ENCODE data around the gene SPINT3.
"Not testable (repeated sequence)": the region's sequence is repeated elsewhere in the genome, so short reads cannot be mapped to it uniquely, and the experiment has no call there.

Gene SPINT3

DNA sequence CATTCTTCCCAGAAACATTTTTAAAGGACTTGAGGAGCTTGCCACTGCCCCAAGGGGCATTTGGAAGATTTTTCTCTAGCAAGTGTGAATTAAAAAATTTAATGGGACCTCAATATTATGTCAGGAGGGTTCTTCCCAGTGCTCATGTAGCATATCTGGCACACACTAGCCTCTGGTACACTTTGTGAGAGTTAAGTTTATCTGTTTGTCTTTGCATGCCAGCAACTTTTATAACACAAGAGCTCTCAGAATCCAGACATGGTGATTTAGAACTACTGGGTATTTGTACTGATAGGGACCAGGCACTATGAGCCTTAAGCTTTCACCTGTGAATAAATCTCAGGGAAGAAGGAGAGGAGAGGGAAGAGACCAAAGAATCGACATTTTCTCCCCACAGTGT is 12.9 kb downstream of the SPINT3 start:
- DNase-seq (ENCODE audit: low spot score) = no peak

DNA sequence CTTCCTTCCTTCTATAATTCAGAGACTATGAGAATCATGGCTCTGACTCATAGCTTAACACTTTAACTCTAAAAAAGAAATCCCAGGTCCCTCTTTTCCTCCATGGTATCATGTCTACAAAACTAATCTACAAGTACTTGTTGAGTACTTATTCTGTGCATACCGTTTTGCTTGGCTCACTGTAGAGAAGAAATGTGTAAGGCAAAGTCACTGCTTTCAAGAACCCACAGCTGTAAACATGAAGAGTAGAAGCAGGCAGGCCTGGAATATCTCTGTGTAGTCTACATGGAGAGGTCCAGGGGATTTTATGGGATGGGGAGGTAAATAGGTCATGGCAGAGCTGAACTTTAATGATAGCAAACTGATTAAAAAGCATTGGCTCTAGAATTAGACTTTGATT is 13.8 kb downstream of the SPINT3 start:
- DNase-seq (ENCODE audit: low spot score) = no peak

DNA sequence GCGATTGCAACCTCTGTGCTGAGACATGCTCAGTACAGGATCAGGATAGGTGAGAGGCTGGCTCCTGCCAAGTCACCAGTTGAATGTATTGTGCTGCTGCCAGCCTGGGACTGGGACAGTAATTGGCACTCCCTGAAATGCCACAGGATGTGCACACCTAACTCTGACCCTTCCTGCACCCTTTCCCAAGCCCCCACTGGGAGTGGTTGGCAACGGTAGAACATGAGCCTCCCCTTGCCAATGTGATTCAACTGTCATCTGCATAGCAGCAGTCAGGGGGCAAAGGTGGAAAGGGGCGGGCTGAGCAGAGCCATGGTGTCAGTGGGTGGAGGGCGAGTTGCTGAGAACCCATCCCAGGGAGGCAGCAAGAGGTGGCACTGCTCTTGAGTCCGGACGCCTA is 15.4 kb downstream of the SPINT3 start:
- DNase-seq (ENCODE audit: low spot score) = no peak

DNA sequence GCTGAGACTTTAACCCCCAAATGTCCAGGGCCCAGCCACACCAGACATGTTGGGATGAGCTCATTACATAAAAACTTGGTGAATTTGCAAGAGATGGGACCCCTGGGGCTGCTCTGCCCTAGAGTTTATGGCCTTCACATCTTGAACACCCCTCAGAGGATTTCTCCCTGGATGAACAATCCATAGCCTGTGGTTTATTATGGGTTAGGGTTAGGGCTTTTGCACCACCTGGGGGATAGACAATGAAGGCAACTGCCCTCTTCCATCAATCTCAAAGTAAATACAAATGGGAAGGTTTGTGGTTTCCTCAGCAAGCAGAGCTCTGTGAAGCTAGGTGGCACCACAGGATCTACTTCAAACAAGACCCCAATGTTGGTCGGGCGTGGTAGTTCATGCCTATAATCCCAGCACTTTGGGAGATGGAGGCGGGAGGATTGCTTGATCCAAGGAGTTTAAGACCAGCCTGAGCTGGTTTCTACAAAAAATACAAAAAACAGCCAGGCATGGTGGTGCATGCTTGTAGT is 17.4 kb downstream of the SPINT3 start:
- DNase-seq (ENCODE audit: low spot score) = no peak

DNA sequence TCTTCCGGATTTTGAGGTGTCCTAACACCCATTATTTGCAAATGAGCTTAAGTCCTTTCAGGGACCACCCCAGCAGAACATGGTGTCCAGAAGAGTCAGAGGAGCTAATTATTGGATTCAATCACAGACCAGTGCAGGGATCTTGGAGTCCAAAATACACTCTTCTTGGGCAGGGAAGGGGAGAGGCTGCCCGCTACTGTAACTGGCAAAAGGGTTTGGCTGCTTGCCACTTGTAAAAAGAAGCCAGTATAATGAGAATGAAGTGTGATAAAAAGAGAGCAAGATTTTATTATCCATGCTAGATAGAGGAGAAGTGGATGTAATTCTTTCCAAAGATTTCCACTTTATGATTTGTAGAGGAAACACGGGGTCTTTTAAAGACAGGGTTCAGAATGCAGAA is 19.3 kb downstream of the SPINT3 start:
- no peak for DNase-seq (ENCODE audit: low spot score)

DNA sequence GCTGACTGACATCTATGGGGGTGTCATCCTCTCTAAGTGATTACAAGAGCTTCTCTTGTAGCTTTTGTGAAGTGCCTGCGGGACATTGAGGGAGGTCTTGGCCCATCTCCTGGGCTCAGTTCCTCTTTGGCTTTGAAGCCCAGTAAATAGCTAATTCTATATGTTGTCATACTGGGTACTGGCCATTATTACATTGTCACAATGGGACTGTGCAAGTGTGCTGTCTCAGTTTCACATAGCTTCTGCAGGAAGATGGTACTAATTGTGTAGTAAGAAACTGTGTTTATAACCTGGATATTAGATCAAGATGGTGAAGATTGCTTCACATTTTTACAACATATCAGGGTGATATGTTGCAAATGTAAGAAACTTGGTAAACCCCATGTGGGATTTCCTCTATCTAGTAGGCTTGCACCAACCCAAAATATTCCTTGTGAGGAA is 19.9 kb downstream of the SPINT3 start:
- DNase-seq (ENCODE audit: low spot score) = no peak

DNA sequence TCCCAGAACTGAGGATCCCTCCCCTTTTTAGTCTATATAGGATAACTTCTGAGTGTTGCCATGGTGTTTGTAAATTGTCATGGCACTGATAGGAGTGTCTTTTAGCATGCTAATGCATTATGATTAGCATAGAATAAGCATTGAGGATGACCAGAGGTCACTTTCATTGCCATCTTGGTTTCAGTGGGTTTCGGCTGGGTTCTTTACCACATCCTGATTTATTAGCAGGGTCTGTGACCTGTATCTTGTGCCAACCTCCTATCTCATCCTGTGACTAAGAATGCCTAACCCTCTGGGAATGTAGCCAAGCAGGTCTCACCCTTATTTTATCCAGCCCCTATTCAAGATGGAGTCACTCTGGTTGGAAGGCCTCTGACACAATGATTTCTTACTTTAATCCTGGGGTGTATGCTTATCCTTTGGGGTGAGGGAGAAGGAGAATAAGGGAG is 26.3 kb downstream of the SPINT3 start:
- DNase-seq (ENCODE audit: low spot score) = no peak

DNA sequence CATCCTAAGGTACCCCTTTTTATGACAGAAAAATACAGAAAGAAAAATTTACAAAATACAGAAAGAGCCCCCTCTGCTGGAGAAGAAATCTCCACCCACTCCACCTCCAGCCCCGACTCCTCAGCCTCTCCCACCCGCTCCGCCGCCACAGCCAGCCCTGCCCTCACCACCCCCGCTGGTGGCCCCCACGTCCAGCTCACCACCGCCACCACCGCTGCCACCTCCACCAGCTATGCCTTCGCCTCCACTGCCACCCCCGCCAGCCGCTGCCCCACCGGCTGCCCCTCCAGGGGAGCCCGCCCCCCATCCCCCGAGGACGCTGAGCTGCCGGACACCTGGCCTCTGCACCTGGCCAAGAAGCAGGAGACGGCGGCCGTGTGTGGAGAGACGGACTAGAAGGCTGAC is 28.2 kb downstream of the SPINT3 start:
- peak; percentile 76 for DNase-seq (ENCODE audit: low spot score)

DNA sequence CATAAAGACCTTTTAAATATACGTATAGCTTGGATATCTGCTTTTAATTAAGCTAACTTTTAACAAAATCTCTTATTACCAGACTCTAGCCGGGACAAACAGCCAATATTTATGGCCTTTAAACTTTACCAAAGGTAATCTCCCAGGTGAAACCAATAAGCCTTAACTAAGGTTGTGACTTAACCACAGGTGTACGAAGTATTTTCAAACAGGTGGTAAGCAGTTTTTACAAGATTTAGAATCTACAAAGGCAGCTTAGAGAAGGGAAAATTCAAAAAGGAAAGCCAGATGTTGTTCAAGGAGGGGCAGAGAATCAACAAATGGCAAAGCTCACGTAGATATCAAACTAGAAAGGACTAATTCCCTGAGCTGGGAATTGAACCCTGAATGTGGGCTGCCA is 30.0 kb downstream of the SPINT3 start:
- no peak for DNase-seq (ENCODE audit: low spot score)

DNA sequence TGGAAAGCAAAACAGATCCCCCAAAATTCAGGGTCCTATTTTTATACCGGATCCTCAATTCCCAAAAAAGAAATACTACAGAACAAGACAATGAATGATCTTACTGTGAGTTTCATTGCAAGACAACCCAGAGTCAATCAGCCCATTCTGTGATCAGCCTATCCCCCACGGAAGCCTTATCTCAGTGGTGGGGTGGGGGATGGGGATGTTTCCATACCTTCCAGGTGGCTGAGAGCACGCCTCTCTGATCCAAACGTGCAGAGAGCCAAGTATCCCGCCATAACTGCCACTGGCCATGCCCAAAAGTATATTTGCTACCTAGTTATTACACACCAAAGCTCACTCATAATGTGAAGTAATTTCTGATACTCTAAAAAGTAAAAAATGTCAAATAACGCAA is 30.7 kb downstream of the SPINT3 start:
- DNase-seq (ENCODE audit: low spot score) = no peak

DNA sequence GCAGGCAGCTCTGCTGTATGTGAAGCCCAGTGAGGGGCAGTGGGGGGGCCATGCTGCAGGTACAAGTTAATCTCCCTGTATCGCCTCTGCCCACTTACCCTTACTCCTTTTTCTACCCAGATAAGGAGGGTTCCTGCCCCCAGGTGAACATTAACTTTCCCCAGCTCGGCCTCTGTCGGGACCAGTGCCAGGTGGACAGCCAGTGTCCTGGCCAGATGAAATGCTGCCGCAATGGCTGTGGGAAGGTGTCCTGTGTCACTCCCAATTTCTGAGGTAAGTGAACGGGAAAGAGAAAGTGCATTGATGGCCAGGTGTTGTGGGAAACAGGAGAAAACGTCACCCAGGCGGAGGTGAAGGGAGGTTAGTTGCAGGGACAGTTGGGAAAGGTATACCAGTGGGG is 35.6 kb downstream of the SPINT3 start:
- no peak for DNase-seq (ENCODE audit: low spot score)

DNA sequence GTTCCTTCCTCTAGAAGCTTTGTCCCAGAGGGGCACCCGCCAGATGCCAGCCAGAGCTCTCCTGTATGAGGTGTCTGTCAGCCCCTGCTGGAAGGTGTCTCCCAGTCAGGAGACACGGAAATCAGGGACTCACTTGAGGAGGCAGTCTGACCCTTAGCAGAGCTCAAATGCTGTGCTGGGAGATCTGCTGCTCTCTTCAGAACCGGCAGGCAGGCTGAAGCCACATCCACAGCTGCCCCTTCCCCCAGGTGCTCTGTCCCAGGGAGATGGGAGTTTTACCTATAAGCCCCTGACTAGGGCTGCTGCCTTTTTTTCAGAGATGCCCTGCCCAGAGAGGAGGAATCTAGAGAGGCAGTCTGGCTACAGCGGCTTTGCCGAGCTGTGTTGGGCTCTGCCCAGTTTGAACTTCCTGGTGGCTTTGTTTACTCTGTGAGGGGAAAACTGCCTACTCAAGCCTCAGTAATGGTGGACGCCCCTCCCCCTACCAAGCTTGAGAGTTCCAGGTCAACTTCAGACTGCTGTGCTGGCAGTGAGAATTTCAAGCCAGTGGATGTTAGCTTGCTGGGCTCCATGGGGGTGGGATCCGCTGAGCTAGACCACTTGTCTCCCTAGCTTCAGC is 37.8 kb downstream of the SPINT3 start:
- not testable (repeated sequence) for DNase-seq (ENCODE audit: low spot score)

DNA sequence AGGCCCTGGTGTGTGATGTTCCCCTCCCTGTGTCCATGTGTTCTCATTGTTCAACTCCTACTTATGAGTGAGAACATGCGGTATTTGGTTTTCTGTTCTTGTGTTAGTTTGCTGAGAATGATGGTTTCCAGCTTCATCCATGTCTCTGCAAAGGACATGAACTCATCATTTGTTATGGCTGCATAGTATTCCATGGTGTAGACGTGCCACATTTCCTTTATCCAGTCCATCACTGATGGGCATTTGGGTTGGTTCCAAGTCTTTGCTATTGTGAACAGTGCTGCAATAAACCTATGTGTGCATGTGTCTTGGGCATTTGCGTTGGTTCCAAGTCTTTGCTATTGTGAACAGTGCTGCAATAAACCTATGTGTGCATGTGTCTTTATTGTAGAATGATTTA is 43.1 kb downstream of the SPINT3 start:
- not testable (repeated sequence) for DNase-seq (ENCODE audit: low spot score)

DNA sequence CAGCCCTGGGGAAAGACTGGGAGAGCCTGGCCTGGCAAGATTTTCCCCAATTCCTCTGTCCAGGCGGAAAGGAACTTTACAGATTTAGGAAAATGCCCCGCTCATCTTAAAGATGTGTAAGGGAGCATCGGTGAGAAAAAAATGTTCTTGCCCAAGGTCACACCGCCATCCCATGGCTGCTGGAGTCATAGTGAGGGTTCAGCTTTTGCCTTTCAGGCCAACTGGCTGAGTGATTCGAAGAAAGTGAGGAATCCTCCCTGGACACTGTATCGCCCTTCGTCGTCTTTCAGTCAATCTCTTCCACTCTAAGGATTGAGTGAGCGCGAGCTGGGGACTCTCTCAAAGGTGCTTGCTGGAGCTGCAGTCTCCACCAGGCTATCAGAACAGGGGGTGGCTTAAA is 44.5 kb downstream of the SPINT3 start:
- no peak for DNase-seq (ENCODE audit: low spot score)

DNA sequence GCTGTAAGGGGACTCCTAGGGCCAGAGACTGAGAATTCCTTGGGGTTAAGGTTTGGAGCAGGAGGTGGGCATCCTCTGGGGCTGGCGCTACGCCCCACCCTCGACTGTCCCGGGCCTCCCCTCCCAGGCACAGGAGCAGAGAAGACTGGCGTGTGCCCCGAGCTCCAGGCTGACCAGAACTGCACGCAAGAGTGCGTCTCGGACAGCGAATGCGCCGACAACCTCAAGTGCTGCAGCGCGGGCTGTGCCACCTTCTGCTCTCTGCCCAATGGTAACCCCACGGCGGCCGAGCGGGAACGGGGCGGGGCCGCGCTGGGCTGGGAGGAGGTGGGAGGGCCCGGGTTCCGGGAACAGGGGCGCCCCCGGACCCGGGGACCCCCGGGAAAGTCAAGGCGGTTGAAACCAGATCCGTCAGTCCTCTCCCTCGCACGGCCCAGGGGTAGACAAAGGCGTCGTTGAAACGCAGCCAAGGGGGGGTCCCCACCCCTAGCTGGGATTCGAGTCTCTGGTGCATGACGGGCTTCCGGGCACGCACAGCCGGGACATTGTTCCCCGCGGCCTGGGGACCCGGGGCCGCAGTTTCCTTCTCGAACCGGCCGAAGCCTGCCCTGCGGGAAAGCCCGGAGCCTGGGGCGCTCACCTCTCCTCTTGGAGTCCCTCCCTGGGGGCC is 45.0 kb downstream of the SPINT3 start:
- peak; percentile 65 for DNase-seq (ENCODE audit: low spot score)

DNA sequence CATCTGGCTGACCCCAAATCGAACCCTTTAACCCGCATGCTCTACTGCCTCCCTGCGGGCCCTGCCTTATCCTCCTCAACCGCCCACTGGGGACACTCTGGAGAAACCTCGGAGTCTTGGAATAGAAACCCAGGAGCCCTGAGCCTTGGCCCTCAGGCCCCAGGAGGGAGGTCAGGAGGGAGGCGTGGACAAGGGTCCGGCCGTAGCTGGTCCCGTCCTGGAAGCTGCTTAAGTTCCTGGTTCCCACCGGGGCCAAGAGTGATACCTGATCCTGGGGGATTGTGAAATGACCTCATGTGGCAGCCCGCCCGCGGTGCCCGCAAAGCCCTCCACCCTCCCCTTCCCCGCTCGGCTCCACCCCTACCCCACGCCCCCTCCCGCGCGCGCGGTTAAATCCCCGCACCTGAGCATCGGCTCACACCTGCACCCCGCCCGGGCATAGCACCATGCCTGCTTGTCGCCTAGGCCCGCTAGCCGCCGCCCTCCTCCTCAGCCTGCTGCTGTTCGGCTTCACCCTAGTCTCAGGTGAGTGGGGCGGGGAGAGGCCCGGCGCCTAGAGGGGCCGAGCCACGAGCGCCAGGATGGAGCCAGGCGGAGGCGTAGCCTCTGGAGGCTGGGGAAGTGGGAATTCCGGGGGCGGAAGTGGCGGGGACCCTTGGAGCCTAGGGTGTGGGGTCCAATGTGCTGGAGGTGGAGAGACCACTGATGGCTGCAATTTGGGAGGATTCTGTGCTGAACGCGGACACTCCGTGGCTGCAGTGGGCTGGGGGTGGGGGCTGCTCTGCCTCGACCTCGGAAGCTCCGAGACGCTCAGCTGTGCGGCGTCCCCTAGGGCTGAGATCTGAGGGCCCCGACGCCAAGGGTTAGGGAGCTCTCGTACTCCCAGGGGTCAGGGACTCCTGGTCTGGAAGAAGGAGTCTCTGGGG is 45.8 kb downstream of the SPINT3 start, which contains the start of gene WFDC2:
Gene WFDC2 (plus strand): TSS at position 418 of the 926 bp plus-strand sequence. CDS start 29 bp downstream, at position 447.
- DNase-seq (ENCODE audit: low spot score) = peak; percentile 51

DNA sequence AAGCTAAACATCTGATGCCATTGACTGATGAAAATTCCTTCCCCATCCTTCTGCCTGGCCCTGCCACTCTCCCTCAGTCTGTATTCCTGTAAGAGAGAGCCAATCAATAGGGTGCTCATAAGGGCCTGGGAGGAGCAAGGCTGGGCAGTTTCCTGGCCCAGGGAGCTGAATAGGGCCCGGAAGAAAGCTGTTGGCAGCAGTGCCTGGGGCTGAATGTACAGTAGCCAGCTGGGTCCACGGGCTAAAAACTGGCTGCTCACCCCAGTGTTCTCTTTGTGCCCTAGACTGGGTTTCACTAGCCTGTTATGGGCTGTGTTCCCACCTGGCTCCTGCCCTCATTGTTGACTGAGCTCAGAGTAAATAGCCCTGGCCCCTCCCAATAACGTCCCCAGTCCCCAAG is 47.6 kb downstream of the SPINT3 start:
- DNase-seq (ENCODE audit: low spot score) = no peak

DNA sequence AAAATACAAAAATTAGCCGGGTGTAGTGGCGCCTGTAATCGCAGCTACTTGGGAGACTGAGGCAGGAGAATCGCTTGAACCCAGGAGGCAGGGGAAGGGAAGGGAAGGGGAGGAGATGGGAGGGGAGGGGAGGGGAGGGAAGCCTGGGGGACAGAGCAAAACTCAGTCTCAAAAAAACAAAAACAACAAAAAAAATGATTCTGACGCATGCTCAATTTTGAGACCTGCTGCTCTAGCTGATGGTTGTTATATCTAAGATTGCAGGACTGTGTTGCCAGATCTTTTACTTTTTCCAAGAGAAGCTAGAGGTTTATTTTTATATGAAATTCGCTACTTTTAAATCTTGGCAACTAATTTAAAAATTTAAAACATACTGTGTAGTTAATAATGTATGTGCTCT is 48.2 kb downstream of the SPINT3 start:
- DNase-seq (ENCODE audit: low spot score) = no peak

DNA sequence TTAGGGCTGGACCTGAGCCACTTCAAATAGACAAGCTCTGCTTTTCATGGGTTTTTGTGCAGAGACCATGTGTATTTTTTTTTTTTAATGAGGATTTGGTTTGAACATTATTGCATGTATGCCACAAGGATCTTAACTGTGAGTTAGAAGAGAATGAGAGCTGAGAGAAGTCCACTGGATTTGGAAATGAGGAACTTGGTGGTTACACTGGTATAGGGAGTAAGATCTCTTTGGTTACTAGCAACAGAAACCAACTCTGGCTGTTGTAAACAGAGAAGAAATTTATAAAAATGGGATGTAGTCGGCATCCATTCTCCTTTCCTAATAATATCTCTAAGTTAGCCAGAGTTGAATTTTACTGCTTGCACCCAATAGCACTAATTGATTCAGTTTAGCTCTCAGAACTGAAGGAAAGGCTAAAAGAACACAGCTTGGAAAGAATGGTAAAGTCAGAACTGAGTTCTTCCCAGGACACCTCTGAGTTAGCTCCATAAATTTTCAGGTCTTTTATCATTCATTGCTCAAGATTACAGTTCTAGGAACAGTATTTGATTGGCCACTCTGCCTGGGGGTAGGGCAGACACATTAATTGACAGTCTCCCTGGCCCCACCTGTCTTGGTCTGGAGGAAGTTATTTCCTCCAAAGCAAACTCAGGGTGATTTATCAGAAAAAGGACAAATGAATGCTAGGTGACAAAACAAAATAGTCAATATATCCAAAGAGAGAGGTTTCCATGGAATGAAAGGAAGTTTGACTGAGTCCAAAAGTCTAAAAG is 49.7 kb downstream of the SPINT3 start:
- DNase-seq (ENCODE audit: low spot score) = no peak

DNA sequence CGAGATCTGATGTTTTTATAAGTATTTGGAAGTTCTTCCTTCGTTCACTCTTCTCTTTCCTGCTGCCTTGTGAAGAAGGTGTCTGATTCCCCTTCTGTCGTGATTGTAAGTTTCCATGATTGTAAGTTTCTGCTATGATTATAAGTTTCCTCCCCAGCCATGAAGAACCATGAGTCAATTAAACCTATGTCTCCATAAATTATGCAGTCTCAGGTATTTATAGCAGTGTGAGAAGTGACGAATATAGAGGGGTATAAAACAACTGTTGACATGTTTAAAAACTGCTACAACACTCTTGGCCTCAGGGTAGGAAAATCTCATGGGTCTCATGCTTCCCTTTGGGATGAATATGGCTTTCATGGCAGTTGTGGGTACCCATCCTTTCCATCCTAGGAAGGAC is 51.7 kb downstream of the SPINT3 start:
- DNase-seq (ENCODE audit: low spot score) = no peak

DNA sequence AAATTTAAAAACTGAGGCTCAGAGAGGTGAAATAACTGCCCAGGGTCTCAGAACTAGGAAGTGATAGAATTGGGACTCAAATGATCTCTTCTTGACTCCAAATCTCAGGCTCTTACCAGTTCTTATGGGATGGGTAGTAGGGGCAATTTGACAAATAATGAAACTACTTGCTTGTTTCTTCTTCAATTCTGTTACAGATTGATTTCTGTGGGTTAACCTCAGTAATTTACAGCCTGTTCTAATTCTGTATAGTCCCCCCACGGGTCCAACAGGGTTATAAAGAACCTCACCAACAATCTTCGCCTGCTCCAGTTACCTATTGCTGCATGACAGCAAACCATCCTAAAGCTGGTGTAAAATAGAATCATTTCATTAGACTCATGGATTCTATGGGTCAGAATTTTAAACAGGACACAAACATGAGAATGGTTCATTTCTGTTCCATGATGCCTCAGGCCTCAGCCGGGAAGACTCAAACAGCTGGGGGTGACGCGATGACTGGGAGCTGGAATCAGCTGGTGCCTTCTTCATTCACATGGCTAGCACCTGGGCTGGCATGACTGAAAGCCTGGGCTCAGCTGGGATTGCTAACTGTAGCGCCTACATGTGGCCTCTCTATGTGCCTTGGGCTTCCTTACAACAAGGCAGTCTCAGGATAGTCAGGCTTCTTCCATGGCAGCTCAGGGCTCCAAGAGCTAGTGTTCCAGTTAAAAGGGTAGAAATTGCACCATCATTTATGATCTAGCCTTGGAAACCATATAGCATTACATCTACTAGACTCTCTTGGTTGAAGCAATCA is 52.5 kb downstream of the SPINT3 start:
- no peak for DNase-seq (ENCODE audit: low spot score)

Data from iPS-NIHi11 (cell line).